BJ (cell line): Measurements from ENCODE around the gene PTPRG. TPM values are rescaled to one million over a fixed set of nuclear protein-coding genes. Genes with fewer than 3 reads are reported as not detected.

Source experiments
- CTCF ChIA-PET: fragments of 350-600 bp; formaldehyde crosslinking; extraction: SDS; loops from one replicate; lab custom pipeline; 2021; ENCODE audit warnings: antibody characterized with exemption, inconsistent platforms; lab: Yijun Ruan, JAX
- POLR2A ChIA-PET: fragments of 300-600 bp; sonication (Branson Sonifier 250); formaldehyde crosslinking; extraction: SDS; loops from one replicate; lab custom pipeline; 2021; ENCODE audit warnings: antibody characterized with exemption; lab: Charles Lee
- DNase-seq: peaks from one replicate; pipeline ENCODE4 v3.0.0-alpha.2; 2011; ENCODE audit warnings: low read depth
- H3K27me3 ChIP-seq: 2 replicates; pipeline ENCODE4 v1.6.0; 2011; ENCODE audit warnings: low read length; ENCODE audit not compliant: control insufficient read depth, insufficient read depth
- H3K36me3 ChIP-seq: 2 replicates; pipeline ENCODE4 v1.5.1; 2011; ENCODE audit warnings: low read length; ENCODE audit not compliant: control insufficient read depth, insufficient read depth
- H3K4me3 ChIP-seq: 2 replicates; pipeline ENCODE4 v1.5.1; 2011; ENCODE audit warnings: low read depth, mild to moderate bottlenecking, control low read depth, low read length
- CTCF ChIP-seq: IDR thresholded peaks from 2 replicates; pipeline ENCODE4 v1.5.1; 2011; ENCODE audit warnings: low read depth, mild to moderate bottlenecking, control low read depth, inconsistent platforms, low read length, moderate library complexity; ENCODE audit not compliant: insufficient read depth
- polyA plus RNA-seq: library from polyadenylated mRNA; depleted of rRNA; stranded (reverse); fragments of >200 nt; gene quantifications from 2 replicates; pipeline ENCODE4 v1.2.3, GENCODE V29; 2011

PTPRG gene
- polyA plus RNA-seq, 1 experiment: 20.8 TPM

DNA sequence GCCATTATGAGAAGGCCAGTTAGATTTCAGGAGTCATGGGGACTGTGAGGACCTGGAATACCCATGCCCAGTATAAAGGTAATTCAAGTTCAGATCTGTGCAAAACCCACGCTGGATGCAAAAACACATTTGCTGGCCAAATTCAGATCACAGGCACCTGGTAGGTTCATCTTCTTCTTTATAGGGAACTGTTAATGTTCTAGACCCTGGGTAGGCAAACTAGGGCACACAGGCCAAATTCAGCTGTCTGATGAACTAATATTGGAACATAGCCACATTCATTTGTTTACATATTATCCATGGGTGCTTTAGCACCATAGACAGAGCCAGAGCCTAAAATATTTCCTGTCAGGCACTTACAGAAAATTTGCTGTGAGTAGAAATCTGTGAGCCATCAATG is 241.4 kb downstream of the PTPRG start:
- H3K36me3 ChIP-seq: no peaks in the 10 kb centered on the region
- no peak for TF ChIP-seq CTCF
- no peaks in the 10 kb centered on the region for H3K27me3 ChIP-seq
- ChIA-PET CTCF (no interaction called here), POLR2A (no interaction called here)
- no peak overlapping the region for H3K4me3 ChIP-seq
- DNase-seq: no peak

- no peak for DNase-seq
- H3K4me3 ChIP-seq: no peak overlapping the region
- POLR2A ChIA-PET: no interaction called here
- H3K36me3 ChIP-seq: no peaks in the 10 kb centered on the region
- TF ChIP-seq CTCF: no peak
- no peaks in the 10 kb centered on the region for H3K27me3 ChIP-seq
- CTCF ChIA-PET: no interaction called here
Measured at GRCh38 chr3:61803983-61804382, 242.6 kb downstream of the PTPRG start.

- no peak for TF ChIP-seq CTCF
- DNase-seq: no peak
- ChIA-PET POLR2A (no interaction called here), CTCF (no interaction called here)
- H3K4me3 ChIP-seq: no peak overlapping the region
- H3K27me3 ChIP-seq: no peaks in the 10 kb centered on the region
- H3K36me3 ChIP-seq: no peaks in the 10 kb centered on the region
Measured at GRCh38 chr3:61804782-61805181, 243.4 kb downstream of the PTPRG start.

- H3K36me3 ChIP-seq: no peaks in the 10 kb centered on the region
- H3K4me3 ChIP-seq: no peak overlapping the region
- no peaks in the 10 kb centered on the region for H3K27me3 ChIP-seq
- no peak for TF ChIP-seq CTCF
- DNase-seq: no peak
- ChIA-PET POLR2A (no interaction called here), CTCF (no interaction called here)
Measured at GRCh38 chr3:61805510-61806080, 244.2 kb downstream of the PTPRG start.

GRCh38 chr3:61806810-61807209 is 245.4 kb downstream of the PTPRG start:
- no peak for DNase-seq
- Histone ChIP-seq H3K27me3 (no peaks in the 10 kb centered on the region), H3K4me3 (no peak overlapping the region), H3K36me3 (no peaks in the 10 kb centered on the region)
- ChIA-PET POLR2A (no interaction called here), CTCF (no interaction called here)
- TF ChIP-seq CTCF: no peak
